Activated T-helper 2 cell treated with anti-CD3 and anti-CD28 coated beads, Interferon-gamma antibody, Interleukin-2, Interleukin-4, amounts not matched to agents 10 μg/mL and 5 μg/mL and 100 μg/mL, durations not matched to agents 14 hours and 24 hours and 36 hours (primary cell): ENCODE data around the gene TSBP1. TPM values are rescaled to one million over a fixed set of nuclear protein-coding genes. Genes with fewer than 3 reads are reported as not detected.
A peak's percentile ranks its signal among the peaks of the same experiment; 100 is the strongest.
"Not testable (repeated sequence)": the region's sequence is repeated elsewhere in the genome, so short reads cannot be mapped to it uniquely, and the experiment has no call there.

Experiments
- DNase-seq: peaks from one replicate; pipeline ENCODE4 v3.0.0; 2021; ENCODE audit warnings: low spot score
- H3K27ac Mint-ChIP-seq: one replicate; pipeline ENCODE4 v1.8.0; 2021; ENCODE audit warnings: mixed read lengths
- H3K27me3 Mint-ChIP-seq: one replicate; pipeline ENCODE4 v1.8.0; 2021; ENCODE audit warnings: low read depth, mixed read lengths
- H3K36me3 Mint-ChIP-seq: one replicate; pipeline ENCODE4 v1.8.0; 2021; ENCODE audit warnings: low read depth, mixed read lengths
- H3K4me1 Mint-ChIP-seq: one replicate; pipeline ENCODE4 v1.8.0; 2021; ENCODE audit warnings: low read depth, mixed read lengths
- H3K4me3 Mint-ChIP-seq: one replicate; pipeline ENCODE4 v1.8.0; 2021; ENCODE audit warnings: low read depth, mild to moderate bottlenecking, moderate library complexity, mixed read lengths
- H3K9me3 Mint-ChIP-seq: one replicate; pipeline ENCODE4 v1.8.0; 2021; ENCODE audit warnings: mixed read lengths
- intact Hi-C: fragments of 100-400 bp; cut with micrococcal nuclease; formaldehyde crosslinking; loops from one replicate; pipeline ENCODE4 v1.15.1; 2023
- total RNA-seq: library from RNA; stranded (reverse); gene quantifications from 2 replicates; pipeline ENCODE4 v1.2.3, GENCODE V29; 2022

The TSBP1 gene
- total RNA-seq, 1 donor from 2014 or later = not detected

GRCh38 chr6:32367644-32368043, 4.1 kb downstream of the TSBP1 start:
- no peaks in the 10 kb centered on the region for H3K36me3 Mint-ChIP-seq
- peaks cover 28% of the 10 kb centered on the region for H3K27me3 Mint-ChIP-seq
- intact Hi-C loops = no loop called here
- no peak overlapping the region for H3K27ac Mint-ChIP-seq
- H3K4me1 Mint-ChIP-seq = peaks cover 25% of the 10 kb centered on the region
- H3K9me3 Mint-ChIP-seq = no peaks in the 10 kb centered on the region
- no peak overlapping the region for H3K4me3 Mint-ChIP-seq
- DNase-seq = no peak

- H3K4me3 Mint-ChIP-seq, H3K27me3 Mint-ChIP-seq, H3K27ac Mint-ChIP-seq, intact Hi-C loops, H3K36me3 Mint-ChIP-seq, DNase-seq, H3K4me1 Mint-ChIP-seq, H3K9me3 Mint-ChIP-seq: not testable (repeated sequence)
Measured at GRCh38 chr6:32359225-32359624, 12.5 kb downstream of the TSBP1 start.

- H3K4me3 Mint-ChIP-seq, H3K27ac Mint-ChIP-seq, H3K36me3 Mint-ChIP-seq, intact Hi-C loops, H3K9me3 Mint-ChIP-seq, DNase-seq, H3K4me1 Mint-ChIP-seq, H3K27me3 Mint-ChIP-seq: not testable (repeated sequence)
Measured at GRCh38 chr6:32358548-32358947, 13.2 kb downstream of the TSBP1 start.

DNA sequence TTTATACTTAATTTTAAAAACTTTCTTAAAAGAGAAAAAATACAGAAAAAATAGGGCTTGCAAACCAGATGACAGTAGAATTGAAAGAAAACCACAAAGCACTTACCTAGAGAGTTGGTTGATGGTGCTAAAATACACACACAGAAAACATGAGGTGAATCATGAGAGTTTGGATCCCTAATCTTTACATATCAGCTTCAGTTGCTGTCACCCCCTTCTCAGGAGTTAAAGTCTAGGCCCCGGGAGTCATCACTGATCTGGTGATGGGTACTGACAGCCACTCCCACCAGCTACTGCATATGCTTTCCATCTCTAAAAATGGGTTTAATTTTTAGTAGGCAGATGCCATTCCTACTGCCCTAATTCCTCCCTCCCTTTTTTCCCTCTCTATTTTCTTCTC, 16.7 kb downstream of the TSBP1 start:
- H3K36me3 Mint-ChIP-seq = no peaks in the 10 kb centered on the region
- peak overlapping the region; percentile 12 for H3K27ac Mint-ChIP-seq
- H3K9me3 Mint-ChIP-seq = no peaks in the 10 kb centered on the region
- peaks cover 21% of the 10 kb centered on the region for H3K27me3 Mint-ChIP-seq
- no peak overlapping the region for H3K4me3 Mint-ChIP-seq
- intact Hi-C loops = loop anchor here (1.0 kb wide), 1 partner anchor 100 kb away; no protein-coding TSS in a partner anchor
- DNase-seq = no peak
- H3K4me1 Mint-ChIP-seq = peaks cover 10% of the 10 kb centered on the region

GRCh38 chr6:32353348-32353747, 18.4 kb downstream of the TSBP1 start:
- no peaks in the 10 kb centered on the region for H3K9me3 Mint-ChIP-seq
- no peak overlapping the region for H3K27ac Mint-ChIP-seq
- no peaks in the 10 kb centered on the region for H3K36me3 Mint-ChIP-seq
- no peak for DNase-seq
- intact Hi-C loops = no loop called here
- no peak overlapping the region for H3K4me3 Mint-ChIP-seq
- H3K27me3 Mint-ChIP-seq = peaks cover 29% of the 10 kb centered on the region
- peaks cover 10% of the 10 kb centered on the region for H3K4me1 Mint-ChIP-seq

DNA sequence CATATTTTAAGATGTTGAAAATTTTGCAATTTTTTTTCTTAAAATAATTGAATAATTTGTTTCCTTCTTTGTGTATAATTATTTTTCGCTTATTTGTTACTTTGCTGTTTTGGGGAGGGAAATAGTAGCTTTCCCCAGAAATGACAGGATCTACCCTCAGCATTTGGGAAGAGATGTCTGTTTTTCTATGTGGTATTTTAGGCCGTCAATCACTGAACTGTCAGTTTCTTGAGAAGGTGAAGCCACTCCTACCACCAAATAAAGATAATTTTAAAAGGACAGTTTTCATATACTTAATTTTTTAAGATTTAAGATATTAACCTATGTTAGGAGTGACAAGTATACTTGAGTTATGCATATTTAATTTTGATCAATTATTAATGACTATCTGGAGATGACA, 31.5 kb downstream of the TSBP1 start:
- Mint-ChIP-seq H3K27ac (no peak overlapping the region), H3K4me3 (no peak overlapping the region), H3K27me3 (peaks cover 42% of the 10 kb centered on the region), H3K4me1 (no peaks in the 10 kb centered on the region), H3K9me3 (no peaks in the 10 kb centered on the region), H3K36me3 (no peaks in the 10 kb centered on the region)
- no peak for DNase-seq
- intact Hi-C loops = no loop called here

DNA sequence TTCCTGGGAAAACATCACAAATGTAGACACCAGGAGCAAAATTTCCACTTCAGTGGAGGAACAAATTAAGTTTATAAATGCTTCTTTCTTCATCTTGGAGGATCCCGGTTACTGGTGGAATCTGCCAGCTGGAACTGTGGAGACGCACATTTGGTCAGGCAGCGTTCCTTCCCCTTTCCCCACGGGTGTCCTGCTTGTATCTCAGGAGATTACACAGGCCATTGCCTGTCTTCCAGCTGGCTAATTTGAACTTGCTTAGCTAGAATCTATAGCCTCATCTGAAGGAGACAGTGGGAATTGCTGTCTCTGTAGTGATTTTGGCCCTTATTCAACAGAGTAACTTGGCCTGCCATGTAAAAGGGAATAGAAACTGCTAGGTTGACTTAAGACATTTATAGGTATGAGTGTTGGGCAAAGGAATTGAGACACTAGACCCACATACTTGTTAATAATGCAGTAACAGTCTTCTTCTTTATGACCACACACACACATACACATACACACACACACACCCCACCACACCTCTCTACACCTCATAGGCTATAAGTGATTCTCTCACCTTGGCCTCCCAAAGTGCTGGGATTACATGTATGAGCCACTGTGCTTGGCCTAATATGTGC, 34.4 kb downstream of the TSBP1 start:
- no peak for DNase-seq
- Mint-ChIP-seq H3K36me3 (no peaks in the 10 kb centered on the region), H3K4me1 (no peaks in the 10 kb centered on the region), H3K27me3 (peaks cover 47% of the 10 kb centered on the region), H3K27ac (no peak overlapping the region), H3K9me3 (no peaks in the 10 kb centered on the region), H3K4me3 (no peak overlapping the region)
- intact Hi-C loops = no loop called here

GRCh38 chr6:32332433-32332832, 39.3 kb downstream of the TSBP1 start:
- DNase-seq = no peak
- H3K27ac Mint-ChIP-seq = no peak overlapping the region
- H3K9me3 Mint-ChIP-seq = no peaks in the 10 kb centered on the region
- H3K36me3 Mint-ChIP-seq = no peaks in the 10 kb centered on the region
- H3K4me1 Mint-ChIP-seq = no peaks in the 10 kb centered on the region
- H3K27me3 Mint-ChIP-seq = peaks cover 24% of the 10 kb centered on the region
- intact Hi-C loops = no loop called here
- H3K4me3 Mint-ChIP-seq = no peak overlapping the region

DNA sequence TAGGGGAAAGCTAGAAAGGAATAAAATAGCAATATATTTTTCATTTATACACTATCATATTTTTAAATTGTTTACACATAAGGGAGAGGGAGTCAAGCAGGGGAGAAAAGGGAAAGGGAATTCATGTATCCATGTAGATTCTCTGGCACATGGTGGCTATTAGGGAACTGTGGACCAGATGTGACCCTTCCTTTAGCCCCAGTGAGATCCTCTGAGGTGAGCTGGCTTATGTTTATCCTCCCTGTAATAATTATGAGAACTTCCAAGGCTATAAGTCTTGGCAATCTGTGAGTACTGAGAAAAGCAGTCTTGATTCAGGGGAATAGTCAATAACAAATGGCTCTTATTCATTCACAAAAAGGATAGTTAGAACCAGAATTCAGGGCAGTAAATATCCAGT, 42.6 kb downstream of the TSBP1 start:
- H3K4me1 Mint-ChIP-seq = peaks cover 5% of the 10 kb centered on the region
- intact Hi-C loops = no loop called here
- no peak for DNase-seq
- no peak overlapping the region for H3K4me3 Mint-ChIP-seq
- H3K36me3 Mint-ChIP-seq = no peaks in the 10 kb centered on the region
- peaks cover 14% of the 10 kb centered on the region for H3K27me3 Mint-ChIP-seq
- no peak overlapping the region for H3K27ac Mint-ChIP-seq
- no peaks in the 10 kb centered on the region for H3K9me3 Mint-ChIP-seq

- H3K9me3 Mint-ChIP-seq = no peaks in the 10 kb centered on the region
- no peak overlapping the region for H3K4me3 Mint-ChIP-seq
- no peak for DNase-seq
- H3K4me1 Mint-ChIP-seq = peaks cover 5% of the 10 kb centered on the region
- intact Hi-C loops = no loop called here
- peaks cover 24% of the 10 kb centered on the region for H3K27me3 Mint-ChIP-seq
- H3K36me3 Mint-ChIP-seq = no peaks in the 10 kb centered on the region
- no peak overlapping the region for H3K27ac Mint-ChIP-seq
Measured at GRCh38 chr6:32327103-32327502, 44.6 kb downstream of the TSBP1 start.

DNA sequence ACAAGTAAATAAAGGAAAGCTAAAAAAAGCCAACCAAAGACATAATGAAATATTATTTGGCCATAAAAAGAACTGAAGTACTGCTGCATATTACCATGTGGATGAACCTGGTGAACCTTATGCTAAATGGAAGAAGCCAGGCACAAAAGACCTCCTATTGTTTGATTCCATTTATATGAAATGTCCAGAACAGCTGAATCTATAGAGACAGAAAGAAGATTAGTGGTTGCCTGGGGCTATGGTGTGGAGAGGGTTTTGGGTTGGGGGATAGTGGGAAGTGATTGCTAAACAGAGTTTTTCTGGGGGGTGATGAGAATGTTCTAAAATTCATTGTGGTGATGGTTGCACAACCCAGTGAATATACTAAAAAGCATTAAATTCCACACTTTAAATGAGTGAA, 53.2 kb downstream of the TSBP1 start:
- Mint-ChIP-seq H3K27ac (no peak overlapping the region), H3K4me3 (no peak overlapping the region), H3K9me3 (no peaks in the 10 kb centered on the region), H3K27me3 (peaks cover 50% of the 10 kb centered on the region), H3K36me3 (no peaks in the 10 kb centered on the region), H3K4me1 (no peaks in the 10 kb centered on the region)
- intact Hi-C loops = no loop called here
- DNase-seq = no peak

GRCh38 chr6:32317541-32317940, 54.2 kb downstream of the TSBP1 start:
- Mint-ChIP-seq H3K27me3 (peaks cover 46% of the 10 kb centered on the region), H3K36me3 (no peaks in the 10 kb centered on the region), H3K4me1 (no peaks in the 10 kb centered on the region), H3K27ac (no peak overlapping the region), H3K9me3 (no peaks in the 10 kb centered on the region), H3K4me3 (no peak overlapping the region)
- no peak for DNase-seq
- intact Hi-C loops = no loop called here

- peaks cover 48% of the 10 kb centered on the region for H3K27me3 Mint-ChIP-seq
Measured at GRCh38 chr6:32313964-32314363, 57.7 kb downstream of the TSBP1 start.

More at GRCh38 chr6:32313964-32314363, 57.7 kb downstream of the TSBP1 start:
- H3K9me3 Mint-ChIP-seq = no peaks in the 10 kb centered on the region
- intact Hi-C loops = no loop called here
- no peak overlapping the region for H3K27ac Mint-ChIP-seq
- no peak overlapping the region for H3K4me3 Mint-ChIP-seq
- no peak for DNase-seq
- no peaks in the 10 kb centered on the region for H3K4me1 Mint-ChIP-seq
- no peaks in the 10 kb centered on the region for H3K36me3 Mint-ChIP-seq
